ENCODE measurements around the gene PPP1R9A.

GRCh38 chr7:94877731-94878670, 29.4 kb upstream of the PPP1R9A start:
- TF ChIP-seq SP1 (IDR thresholded peaks at IDR 0.05) (no peak), SUZ12 (IDR thresholded peaks at IDR 0.05) (no peak), CTBP1 (IDR thresholded peaks at IDR 0.05; ENCODE audit: borderline replicate concordance) (no peak), HDGF (IDR thresholded peaks at IDR 0.05; ENCODE audit: borderline replicate concordance) (no peak), NFRKB (IDR thresholded peaks at IDR 0.05) (no peak), FOXM1 (IDR thresholded peaks at IDR 0.05; ENCODE audit: borderline replicate concordance) (no peak), FOXA1 (IDR thresholded peaks at IDR 0.05) (no peak), LEF1 (IDR thresholded peaks at IDR 0.05; ENCODE audit: borderline replicate concordance) (no peak)

All from HEK293T (cell line).